ENCODE results near the gene MUC4.
"Not testable (repeated sequence)": the region's sequence is repeated elsewhere in the genome, so short reads cannot be mapped to it uniquely, and the experiment has no call there.

MUC4 gene

GRCh38 chr3:195834675-195835583 is 23.2 kb upstream of the MUC4 start:
- no peak for DNase-seq (ENCODE audit: low spot score)

GRCh38 chr3:195829897-195830254 is 18.1 kb upstream of the MUC4 start:
- no peak for DNase-seq (ENCODE audit: low spot score)

GRCh38 chr3:195828762-195829161 is 17.0 kb upstream of the MUC4 start:
- no peak for DNase-seq (ENCODE audit: low spot score)

GRCh38 chr3:195825857-195826804 is 14.4 kb upstream of the MUC4 start:
- no peak for DNase-seq (ENCODE audit: low spot score)

GRCh38 chr3:195825191-195825588 is 13.5 kb upstream of the MUC4 start:
- no peak for DNase-seq (ENCODE audit: low spot score)

- DNase-seq (ENCODE audit: low spot score), result not testable (repeated sequence)
Measured at GRCh38 chr3:195824425-195825190, 12.9 kb upstream of the MUC4 start.

GRCh38 chr3:195823999-195824398 is 12.3 kb upstream of the MUC4 start:
- no peak for DNase-seq (ENCODE audit: low spot score)

GRCh38 chr3:195823280-195823679 is 11.6 kb upstream of the MUC4 start:
- no peak for DNase-seq (ENCODE audit: low spot score)

GRCh38 chr3:195822131-195822696 is 10.5 kb upstream of the MUC4 start:
- DNase-seq (ENCODE audit: low spot score), result no peak

GRCh38 chr3:195821403-195822130 is 9.8 kb upstream of the MUC4 start:
- no peak for DNase-seq (ENCODE audit: low spot score)

- DNase-seq (ENCODE audit: low spot score), result no peak
Measured at GRCh38 chr3:195820901-195821300, 9.2 kb upstream of the MUC4 start.

- DNase-seq (ENCODE audit: low spot score), result no peak
Measured at GRCh38 chr3:195820186-195820585, 8.5 kb upstream of the MUC4 start.

- DNase-seq (ENCODE audit: low spot score), result peak; percentile 20
Measured at GRCh38 chr3:195818301-195818700, 6.6 kb upstream of the MUC4 start.

- DNase-seq (ENCODE audit: low spot score), result no peak
Measured at GRCh38 chr3:195817578-195818135, 5.9 kb upstream of the MUC4 start.

GRCh38 chr3:195816276-195816913 is 4.7 kb upstream of the MUC4 start:
- not testable (repeated sequence) for DNase-seq (ENCODE audit: low spot score)

- DNase-seq (ENCODE audit: low spot score), result peak; percentile 27
Measured at GRCh38 chr3:195815169-195815771, 3.5 kb upstream of the MUC4 start.

GRCh38 chr3:195813916-195814640 is 2.3 kb upstream of the MUC4 start:
- DNase-seq (ENCODE audit: low spot score), result peak; percentile 21

GRCh38 chr3:195812366-195812765 is 637 bp upstream of the MUC4 start:
- DNase-seq (ENCODE audit: low spot score), result peak; percentile 18

- no peak for DNase-seq (ENCODE audit: low spot score)
Measured at GRCh38 chr3:195810455-195810845, 1.3 kb downstream of the MUC4 start.
